ENCODE data around the gene TEX13B. TPM values are rescaled to one million over a fixed set of nuclear protein-coding genes. Genes with fewer than 3 reads are reported as not detected.

Gene TEX13B
- total RNA-seq, 1 experiment from 2014 or later: 0.42 TPM

DNA sequence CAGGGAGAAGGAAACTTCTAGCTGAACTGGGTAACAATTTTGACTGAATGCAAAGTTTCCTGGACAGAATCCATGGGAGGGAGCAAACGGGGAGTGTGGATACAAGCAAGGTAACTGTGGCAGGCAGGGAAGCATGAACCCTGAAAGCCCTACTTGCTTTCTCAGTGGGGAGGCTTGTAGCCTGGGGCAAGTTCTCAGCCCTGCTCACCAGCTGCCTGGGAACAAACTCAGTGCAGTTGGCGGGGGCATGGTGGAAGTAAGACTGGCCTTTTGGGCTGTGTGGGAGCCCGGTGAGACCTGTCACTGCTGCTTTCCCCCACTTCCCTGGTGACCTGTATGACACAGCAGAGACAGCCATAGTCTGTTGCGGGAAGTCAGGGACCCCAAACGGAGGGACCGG lies 14.0 kb upstream of the TEX13B start:
- Histone ChIP-seq H2BK120ac (ENCODE audit: low read depth, low read length, poor library complexity, severe bottlenecking) (no peak overlapping the region), H3K4me1 (ENCODE audit: insufficient read depth, low read length) (no peaks in the 10 kb centered on the region; the same call in 1 of the 2 replicates), H3K27ac (ENCODE audit: insufficient read length, low read depth, low read length) (no peak overlapping the region), H3K4me2 (ENCODE audit: insufficient read depth, insufficient read length, low read length) (no peak overlapping the region), H3K23me2 (ENCODE audit: insufficient read length, low read depth, low read length, poor library complexity, severe bottlenecking) (no peaks in the 10 kb centered on the region), H2BK5ac (ENCODE audit: insufficient read length, low read length) (no peak overlapping the region), H3K56ac (ENCODE audit: insufficient read length, low read depth, low read length) (no peak overlapping the region), H2AFZ (ENCODE audit: low read length) (no peak overlapping the region), H2BK20ac (ENCODE audit: low read depth, low read length, poor library complexity, severe bottlenecking) (no peak overlapping the region), H3K23ac (ENCODE audit: insufficient read length, low read depth, low read length) (no peak overlapping the region), H3K14ac (ENCODE audit: insufficient read depth, low read length) (no peak overlapping the region), H3K79me1 (ENCODE audit: insufficient read depth, low read depth, low read length, poor library complexity, severe bottlenecking) (no peaks in the 10 kb centered on the region), H3K9me3 (ENCODE audit: control insufficient read depth, low read depth, low read length) (peaks cover 11% of the 10 kb centered on the region), H4K20me1 (ENCODE audit: control insufficient read depth, insufficient read depth, insufficient read length) (no peaks in the 10 kb centered on the region), H2BK15ac (ENCODE audit: low read depth, low read length) (no peak overlapping the region), H4K8ac (replicated peaks; ENCODE audit: insufficient read length, low read depth, low read length) (no peak overlapping the region), H3K79me2 (ENCODE audit: insufficient read depth, low read length) (no peaks in the 10 kb centered on the region), H3K9ac (ENCODE audit: extremely low read depth, insufficient read length, low read length) (no peak overlapping the region), H3K27me3 (ENCODE audit: insufficient read depth, low read length) (no peaks in the 10 kb centered on the region), H2BK12ac (ENCODE audit: insufficient read length, low read depth, low read length) (no peak overlapping the region), H4K5ac (ENCODE audit: insufficient read length, low read depth, low read length) (no peak overlapping the region), H3K18ac (ENCODE audit: insufficient read length, low read depth, low read length) (no peak overlapping the region), H3T11ph (ENCODE audit: low read length) (no peak overlapping the region), H4K91ac (ENCODE audit: insufficient read length, low read depth, low read length) (no peak overlapping the region), H3K4ac (ENCODE audit: low read depth, low read length) (no peak overlapping the region), H2AK5ac (ENCODE audit: insufficient read length, low read length) (no peak overlapping the region)
- WGBS (ENCODE audit: extremely low coverage, insufficient read length, low lambda C conversion rate): no CpG with 5 or more reads among the region's 6 CpGs
- Mint-ChIP-seq H3K36me3 (ENCODE audit: insufficient read depth in 1 of 3, low read depth in 3 of 3) (peaks cover 0 to 50% (median 45%) of the 10 kb centered on the region in 3 experiments; a peak in 5 of 7 replicates), H3K4me3 (peak overlapping the region in 1 of 2 experiments; percentile 60; a peak in 1 of 5 replicates), H3K9me3 (peaks cover 11 to 51% of the 10 kb centered on the region in 2 experiments), H3K4me1 (peaks cover 4 to 15% of the 10 kb centered on the region in 2 experiments; a peak in 2 of 4 replicates), H3K27me3 (ENCODE audit: low read depth) (peaks cover 2% of the 10 kb centered on the region; the same call in 1 of the 2 replicates), H3K27ac (peak overlapping the region in 2 of 3 experiments; percentile 38 to 96; a peak in 3 of 7 replicates)
- TF ChIP-seq CTCF (conservative IDR thresholded peaks at IDR 0.05): no peak
- peak; percentile 43 for DNase-seq
